Kidney (tissue), 14 donors: ENCODE measurements around the gene SERPINA12. TPM values are rescaled to one million over a fixed set of nuclear protein-coding genes. Genes with fewer than 3 reads are reported as not detected.

Experiments used
- DNase-seq, 5 donors: peaks; one replicate each; pipeline ENCODE4 v3.0.0-alpha.2; 2013 to 2020
- FAIRE-seq: peaks from 2 replicates; lab custom pipeline; 2012; peaks lifted over from hg19 to GRCh38; lab: Jason Lieb, UNC
- H3K27ac ChIP-seq, 2 donors: one replicate each; pipeline ENCODE4 v1.7.0; 2013; ENCODE audit warnings: low read depth in 2 of 2, low read length in 2 of 2, inconsistent platforms in 1 of 2
- H3K27me3 ChIP-seq: one replicate; pipeline ENCODE4 v1.7.1; 2013; ENCODE audit warnings: low read length, inconsistent platforms; ENCODE audit not compliant: control insufficient read depth, insufficient read depth
- H3K36me3 ChIP-seq, 3 donors: one replicate each; pipeline versions ENCODE4 v1.7.0 to v1.7.1; 2013; ENCODE audit warnings: low read length in 3 of 3, control low read depth in 1 of 3, inconsistent platforms in 1 of 3; ENCODE audit not compliant: insufficient read depth in 3 of 3, control insufficient read depth in 2 of 3
- H3K4me1 ChIP-seq, 3 donors: one replicate each; pipeline versions ENCODE4 v1.7.0 to v1.7.1; 2013; ENCODE audit warnings: low read length in 3 of 3, inconsistent platforms in 1 of 3, low read depth in 1 of 3; ENCODE audit not compliant: control insufficient read depth in 2 of 3, insufficient read depth in 2 of 3
- H3K4me3 ChIP-seq, 3 donors: one replicate each; pipeline versions ENCODE4 v1.7.0 to v1.8.1; 2013; ENCODE audit warnings: low read length in 3 of 3, control low read depth in 1 of 3, inconsistent platforms in 1 of 3
- H3K9ac ChIP-seq, 3 donors: one replicate each; pipeline versions ENCODE4 v1.7.0 to v1.7.1; 2013; ENCODE audit warnings: low read length in 3 of 3, control low read depth in 1 of 3, inconsistent platforms in 1 of 3
- H3K9me3 ChIP-seq, 3 donors: one replicate each; pipeline versions ENCODE4 v1.7.0 to v1.7.1; 2013; ENCODE audit warnings: low read length in 3 of 3, control low read depth in 1 of 3, inconsistent platforms in 1 of 3; ENCODE audit not compliant: control insufficient read depth in 2 of 3, insufficient read depth in 1 of 3
- CTCF ChIP-seq: IDR thresholded peaks from 3 replicates; pipeline ENCODE4 v1.5.1; 2012; ENCODE audit warnings: mild to moderate bottlenecking, moderate library complexity, borderline replicate concordance; ENCODE audit not compliant: insufficient read depth; ENCODE audit errors: extremely low read depth
- intact Hi-C: fragments of 100-400 bp; cut with DNase I; formaldehyde crosslinking; loops from one replicate; pipeline ENCODE4 v1.11.1; 2022
- polyA plus RNA-seq: library from polyadenylated mRNA; stranded (reverse); fragments of 350-450 nt; fragmentation: Illumina TruSeq; extraction: RNeasy Lipid Tissue Mini Kit (QIAGEN cat#74804); gene quantifications from one replicate; pipeline ENCODE4 v1.2.3, GENCODE V29; 2014; ENCODE audit warnings: low read depth, low replicate concordance; ENCODE audit not compliant: insufficient read depth
- total RNA-seq: library from RNA; stranded (reverse); fragmentation: NEBNext Ultra II Directional; extraction: Animal tissue kit (Norgen Biotek cat#: 25700); gene quantifications from one replicate; pipeline ENCODE4 v1.2.1, GENCODE V29; 2021
- donor health status: control.
- donor health status: control.
- donor health status: control.
- donor health status: control.
- donor health status: control.
- donor health status: DM: yes; HTN: yes; CAD: no.
- donor health status: Normal renal cell carcinoma (clear cell type).

SERPINA12 gene
- total and polyA plus RNA-seq, 2 donors from 2014 or later: not detected

- FAIRE-seq (no peak), DNase-seq (no peak)
- Histone ChIP-seq H3K4me3 (no peak overlapping the region), H3K9ac (no peak overlapping the region), H3K27ac (no peak overlapping the region), H3K36me3 (no peaks in the 10 kb centered on the region), H3K27me3 (no peaks in the 10 kb centered on the region), H3K9me3 (peaks cover 0 to 17% (median 0%) of the 10 kb centered on the region in 3 donors), H3K4me1 (no peaks in the 10 kb centered on the region)
- intact Hi-C loops: no loop called here
- TF ChIP-seq CTCF: no peak
These were observed 46.3 kb downstream of the SERPINA12 start for GRCh38 chr14:94462763-94463572.

- no peak for DNase-seq
- TF ChIP-seq CTCF: no peak
- H3K27me3 ChIP-seq: no peaks in the 10 kb centered on the region
- no peak for FAIRE-seq
- intact Hi-C loops: no loop called here
- H3K4me1 ChIP-seq: no peaks in the 10 kb centered on the region
- no peak overlapping the region for H3K9ac ChIP-seq
- no peaks in the 10 kb centered on the region for H3K36me3 ChIP-seq
- H3K4me3 ChIP-seq: no peak overlapping the region
- H3K27ac ChIP-seq: no peak overlapping the region
- H3K9me3 ChIP-seq: peaks cover 0 to 17% (median 0%) of the 10 kb centered on the region in 3 donors
These were observed 47.1 kb downstream of the SERPINA12 start for GRCh38 chr14:94462219-94462551.

- DNase-seq: no peak
- Histone ChIP-seq H3K27ac (no peak overlapping the region), H3K4me1 (no peaks in the 10 kb centered on the region), H3K27me3 (no peaks in the 10 kb centered on the region), H3K9ac (no peak overlapping the region), H3K36me3 (no peaks in the 10 kb centered on the region), H3K9me3 (peaks cover 0 to 17% (median 0%) of the 10 kb centered on the region in 3 donors), H3K4me3 (no peak overlapping the region)
- TF ChIP-seq CTCF: no peak
- FAIRE-seq: no peak
- intact Hi-C loops: no loop called here
These were observed 47.6 kb downstream of the SERPINA12 start for GRCh38 chr14:94461526-94462218.
